Measurements from ENCODE around the gene CD163. TPM values are rescaled to one million over a fixed set of nuclear protein-coding genes. Genes with fewer than 3 reads are reported as not detected.

CD163 gene
- polyA plus RNA-seq, 1 of the 3 experiments (the other 2 are of a cell fraction) = 0.03 TPM

DNA sequence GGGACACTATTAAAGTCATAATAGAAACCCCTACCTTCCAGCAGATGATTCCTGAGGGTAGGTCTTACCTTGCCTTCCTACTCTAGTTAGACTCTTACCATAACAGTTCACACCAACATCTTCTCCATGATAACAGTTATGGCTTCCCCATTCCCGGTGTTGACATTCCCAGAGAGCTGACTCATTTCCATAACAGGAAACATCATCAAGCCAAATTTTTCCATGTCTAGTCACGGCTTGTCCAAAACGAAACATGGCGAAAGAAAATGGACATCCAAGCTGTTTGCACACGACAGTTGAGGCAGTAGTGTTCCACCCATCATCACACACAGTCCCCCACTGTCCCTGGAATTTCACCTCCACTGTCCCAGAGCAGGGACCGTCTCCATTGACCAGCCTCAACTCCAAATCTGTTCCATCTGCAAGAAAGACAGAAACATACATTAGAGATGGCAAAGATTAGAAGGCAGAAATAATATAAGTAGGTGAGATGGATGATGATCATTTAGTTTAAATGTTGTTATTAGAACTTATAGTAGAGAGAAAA, 70.2 kb downstream of the CD163 start (continued):
- TF ChIP-seq EP300 (IDR thresholded peaks at IDR 0.05; ENCODE audit: borderline replicate concordance in 1 of 2, low read depth in 1 of 2, low read length in 1 of 2) (0 out of 4 replicates have a peak, but pooled peaks of 1 of the 2 experiments have one; percentile 49), SIN3A (IDR thresholded peaks at IDR 0.05; ENCODE audit: borderline replicate concordance, low read depth, low read length) (no peak), RAD21 (IDR thresholded peaks at IDR 0.05; ENCODE audit: low read length) (no peak), JUND (IDR thresholded peaks at IDR 0.05) (peak; percentile 88), EZH2phosphoT487 (IDR thresholded peaks at IDR 0.05; ENCODE audit: borderline replicate concordance, low read depth) (no peak), TAF1 (IDR thresholded peaks at IDR 0.05; ENCODE audit: borderline replicate concordance, low read depth, low read length) (no peak), FOSL2 (IDR thresholded peaks at IDR 0.05; ENCODE audit: borderline replicate concordance, low read depth) (peak; percentile 90), RXRA (IDR thresholded peaks at IDR 0.05; ENCODE audit: borderline replicate concordance, low read depth) (no peak), CHD2 (IDR thresholded peaks at IDR 0.05; ENCODE audit: low read length, partially characterized antibody) (no peak), FOXJ3 (CRISPR knock-in tag; IDR thresholded peaks at IDR 0.05) (no peak), NFIC (IDR thresholded peaks at IDR 0.05; ENCODE audit: borderline replicate concordance) (peak; percentile 63), POLR2AphosphoS5 (IDR thresholded peaks at IDR 0.05; ENCODE audit: low read depth, low read length) (no peak), YY1 (IDR thresholded peaks at IDR 0.05; ENCODE audit: low read depth) (peak; percentile 80; the same call in 1 of the 2 replicates)
- TF ChIP-seq, protein P1, sequence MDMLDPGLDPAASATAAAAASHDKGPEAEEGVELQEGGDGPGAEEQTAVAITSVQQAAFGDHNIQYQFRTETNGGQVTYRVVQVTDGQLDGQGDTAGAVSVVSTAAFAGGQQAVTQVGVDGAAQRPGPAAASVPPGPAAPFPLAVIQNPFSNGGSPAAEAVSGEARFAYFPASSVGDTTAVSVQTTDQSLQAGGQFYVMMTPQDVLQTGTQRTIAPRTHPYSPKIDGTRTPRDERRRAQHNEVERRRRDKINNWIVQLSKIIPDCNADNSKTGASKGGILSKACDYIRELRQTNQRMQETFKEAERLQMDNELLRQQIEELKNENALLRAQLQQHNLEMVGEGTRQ (IDR thresholded peaks at IDR 0.05; ENCODE audit: borderline replicate concordance, low read depth, low read length) = no peak
- TF ChIP-seq, protein P2, sequence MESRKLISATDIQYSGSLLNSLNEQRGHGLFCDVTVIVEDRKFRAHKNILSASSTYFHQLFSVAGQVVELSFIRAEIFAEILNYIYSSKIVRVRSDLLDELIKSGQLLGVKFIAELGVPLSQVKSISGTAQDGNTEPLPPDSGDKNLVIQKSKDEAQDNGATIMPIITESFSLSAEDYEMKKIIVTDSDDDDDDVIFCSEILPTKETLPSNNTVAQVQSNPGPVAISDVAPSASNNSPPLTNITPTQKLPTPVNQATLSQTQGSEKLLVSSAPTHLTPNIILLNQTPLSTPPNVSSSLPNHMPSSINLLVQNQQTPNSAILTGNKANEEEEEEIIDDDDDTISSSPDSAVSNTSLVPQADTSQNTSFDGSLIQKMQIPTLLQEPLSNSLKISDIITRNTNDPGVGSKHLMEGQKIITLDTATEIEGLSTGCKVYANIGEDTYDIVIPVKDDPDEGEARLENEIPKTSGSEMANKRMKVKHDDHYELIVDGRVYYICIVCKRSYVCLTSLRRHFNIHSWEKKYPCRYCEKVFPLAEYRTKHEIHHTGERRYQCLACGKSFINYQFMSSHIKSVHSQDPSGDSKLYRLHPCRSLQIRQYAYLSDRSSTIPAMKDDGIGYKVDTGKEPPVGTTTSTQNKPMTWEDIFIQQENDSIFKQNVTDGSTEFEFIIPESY (IDR thresholded peaks at IDR 0.05; ENCODE audit: borderline replicate concordance, low read depth) = no peak

DNA sequence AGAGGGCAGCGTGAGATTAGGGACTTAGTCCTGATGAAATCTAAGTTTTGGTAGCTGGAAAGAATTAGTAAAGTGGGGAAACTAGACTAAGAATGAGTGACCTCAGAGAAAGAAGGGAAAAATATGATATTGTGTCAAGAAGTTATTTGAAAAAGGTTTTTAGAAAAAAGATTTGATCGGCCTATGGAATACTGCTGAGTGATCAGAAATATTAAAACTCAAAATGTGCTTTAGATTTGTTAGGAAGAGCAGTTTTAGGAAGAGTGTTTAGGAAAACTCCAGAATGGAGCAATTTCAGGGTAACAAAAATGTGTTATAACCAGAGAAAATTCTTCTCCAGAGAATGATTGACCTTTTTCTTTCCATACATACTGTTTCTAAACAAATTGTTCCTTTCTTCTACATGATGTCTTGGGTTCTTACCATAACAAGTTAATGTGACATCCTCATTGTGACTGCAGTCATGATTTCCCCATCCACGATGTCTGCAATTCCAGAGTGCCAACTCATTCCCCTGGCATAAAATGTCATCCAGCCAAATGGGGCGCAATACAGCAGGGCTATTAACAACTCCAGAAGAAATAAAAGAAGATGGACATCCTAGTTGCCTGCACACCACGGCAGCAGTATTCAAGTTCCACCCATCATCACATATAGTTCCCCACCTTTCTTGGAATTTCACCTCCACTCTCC, 71.4 kb downstream of the CD163 start:
- Histone ChIP-seq H2AFZ (ENCODE audit: low read depth) (peak overlapping the region; percentile 89; the same call in 1 of the 2 replicates), H3K9me3 (no peaks in the 10 kb centered on the region), H3K27me3 (ENCODE audit: insufficient read depth) (no peaks in the 10 kb centered on the region), H3K36me3 (replicated peaks in 1 of 2; ENCODE audit: control insufficient read depth in 1 of 2, insufficient read depth in 2 of 2, low read length in 1 of 2) (peaks cover 0 to 2% of the 10 kb centered on the region in 2 experiments), H3K9me2 (no peaks in the 10 kb centered on the region), H3K4me3 (ENCODE audit: low read depth in 2 of 2, low read length in 1 of 2) (no peak overlapping the region), H3K79me2 (ENCODE audit: insufficient read depth) (no peaks in the 10 kb centered on the region), H4K20me1 (ENCODE audit: insufficient read depth) (no peaks in the 10 kb centered on the region), H3K27ac (ENCODE audit: low read depth in 2 of 2, low read length in 1 of 2) (peak overlapping the region in 1 of 2 experiments; percentile 76; a peak in 1 of 4 replicates), H3K4me2 (peak overlapping the region; percentile 41; the same call in 1 of the 2 replicates), H3F3A (replicated peaks; ENCODE audit: insufficient read depth) (peaks cover 11% of the 10 kb centered on the region), H3K4me1 (ENCODE audit: control insufficient read depth in 1 of 2, insufficient read depth in 2 of 2, low read depth in 1 of 2, low read length in 1 of 2) (peaks cover 0 to 5% of the 10 kb centered on the region in 2 experiments; a peak in 1 of 4 replicates), H3K9ac (no peak overlapping the region)
- ChIA-PET POLR2A (no interaction called here), CTCF (no interaction called here)
- no peak for TF ChIP-seq RXRA (IDR thresholded peaks at IDR 0.05; ENCODE audit: borderline replicate concordance, low read depth)
- TF ChIP-seq EP300 (IDR thresholded peaks at IDR 0.05; ENCODE audit: borderline replicate concordance in 1 of 2, low read depth in 1 of 2, low read length in 1 of 2) = no peak
- no peak for TF ChIP-seq FOXJ3 (CRISPR knock-in tag; IDR thresholded peaks at IDR 0.05)
- WGBS (ENCODE audit: low lambda C conversion rate) = 27% methylated on average over 5 of the region's 5 CpGs
- DNase-seq = no peak

Other genes starting within 250 kb of the CD163 start
- gene ACSM4, start 199.7 kb downstream of the CD163 start, polyA plus RNA-seq (2012; rRNA removed) = not detected in 2 replicates
- 0.25 and 0.41 TPM in 2 replicates for gene CD163L1, start 59.6 kb downstream of the CD163 start, polyA plus RNA-seq (2012; rRNA removed)
- gene APOBEC1, start 162.1 kb upstream of the CD163 start, polyA plus RNA-seq (2012; rRNA removed) = not detected in 2 replicates
- not detected in 2 replicates for gene GDF3, start 192.0 kb upstream of the CD163 start, polyA plus RNA-seq (2012; rRNA removed)
- not detected in 2 replicates for gene DPPA3, start 207.7 kb upstream of the CD163 start, polyA plus RNA-seq (2012; rRNA removed)
- not detected in 2 replicates for gene CLEC4C, start 243.6 kb upstream of the CD163 start, polyA plus RNA-seq (2012; rRNA removed)

Data from SK-N-SH (cell line).